GM15510 (cell line): ENCODE results near the gene MLPH.

Experiments used
- POLR2A ChIP-seq: IDR thresholded peaks from 3 replicates; pipeline ENCODE4 v1.6.1; 2011; ENCODE audit warnings: borderline replicate concordance; ENCODE audit not compliant: insufficient read length; ENCODE audit errors: extremely low read depth

Gene MLPH

GRCh38 chr2:237603049-237603717, 116.1 kb downstream of the MLPH start:
- TF ChIP-seq POLR2A = no peak

DNA sequence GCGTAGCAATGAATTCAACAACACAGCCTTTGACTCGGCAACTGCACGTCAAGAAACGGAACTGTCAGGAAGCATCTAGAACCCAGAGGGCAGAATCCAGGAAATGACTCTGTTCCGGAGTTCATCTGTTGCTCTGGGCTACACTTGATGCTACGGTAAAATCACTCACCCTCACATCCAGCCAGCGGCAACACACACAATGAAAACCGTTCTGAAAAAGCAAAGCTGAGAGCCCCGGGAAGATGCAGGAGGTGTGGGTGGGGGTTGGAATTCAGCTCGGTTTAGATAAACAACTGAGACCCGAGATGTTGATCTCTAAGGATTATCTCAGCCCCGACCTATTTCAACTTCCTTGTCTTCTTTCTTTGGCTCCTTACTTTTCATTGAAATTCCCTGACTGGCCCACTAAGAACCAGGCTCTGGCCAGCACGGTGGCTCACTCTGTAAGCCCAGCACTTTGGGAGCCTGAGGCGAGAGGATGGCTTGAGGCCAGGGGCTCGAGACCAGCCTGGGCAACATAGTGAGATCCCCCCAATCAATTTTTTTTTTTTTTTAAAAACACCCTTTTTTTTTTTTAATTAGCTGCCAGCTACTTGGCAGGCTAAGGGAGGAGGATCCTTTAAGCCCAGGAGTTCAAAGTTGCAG, 116.8 kb downstream of the MLPH start:
- no peak for TF ChIP-seq POLR2A

DNA sequence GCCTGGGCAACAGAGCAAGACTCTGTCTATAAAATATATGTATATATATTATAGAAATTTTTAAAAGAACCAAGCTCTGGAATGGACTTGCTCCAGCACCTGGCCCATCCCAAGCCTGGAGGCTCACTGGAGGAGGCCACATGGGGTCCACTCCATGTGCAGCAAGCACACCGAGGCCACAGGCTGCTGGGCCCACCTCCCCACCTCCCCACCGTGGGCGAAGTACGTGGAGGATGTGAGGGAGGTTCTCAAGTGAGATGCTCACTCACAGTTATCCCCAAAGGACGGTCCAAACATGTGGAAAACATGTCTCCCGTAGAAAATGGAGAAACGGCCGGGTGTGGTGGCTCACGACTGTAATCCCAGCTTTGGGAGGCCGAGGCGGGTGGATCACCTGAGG, 117.3 kb downstream of the MLPH start:
- TF ChIP-seq POLR2A = no peak
